Measurements from ENCODE around the gene PYROXD2. TPM values are rescaled to one million over a fixed set of nuclear protein-coding genes. Genes with fewer than 3 reads are reported as not detected.
"Not testable (repeated sequence)": the region's sequence is repeated elsewhere in the genome, so short reads cannot be mapped to it uniquely, and the experiment has no call there.

The PYROXD2 gene
- total and polyA plus RNA-seq, 2 of the 8 experiments (the other 6 are each of a cell fraction or from before 2014, with no cell fraction given) = 3.2 to 5.4 TPM

DNA sequence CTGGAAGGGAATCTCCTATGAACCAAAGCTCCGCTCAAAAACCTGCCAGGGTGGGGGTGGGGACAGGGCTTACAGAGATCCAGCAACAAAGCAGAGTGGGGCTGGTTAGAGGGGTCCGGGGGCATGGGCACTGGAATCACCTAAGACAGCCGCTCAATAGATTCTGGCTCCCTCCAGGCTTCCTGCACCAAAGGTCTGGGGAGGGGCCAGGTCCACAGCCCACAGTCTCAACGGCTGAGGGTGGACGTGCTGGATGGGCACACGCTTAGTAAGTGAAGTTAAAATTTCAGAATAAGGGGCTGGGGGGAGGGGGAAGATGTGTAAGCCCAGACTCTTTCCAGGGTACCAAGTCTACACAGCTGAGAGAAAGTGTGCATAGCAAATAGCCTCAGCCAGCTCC is 31.1 kb downstream of the PYROXD2 start (continued):
- TF ChIP-seq, protein P1, sequence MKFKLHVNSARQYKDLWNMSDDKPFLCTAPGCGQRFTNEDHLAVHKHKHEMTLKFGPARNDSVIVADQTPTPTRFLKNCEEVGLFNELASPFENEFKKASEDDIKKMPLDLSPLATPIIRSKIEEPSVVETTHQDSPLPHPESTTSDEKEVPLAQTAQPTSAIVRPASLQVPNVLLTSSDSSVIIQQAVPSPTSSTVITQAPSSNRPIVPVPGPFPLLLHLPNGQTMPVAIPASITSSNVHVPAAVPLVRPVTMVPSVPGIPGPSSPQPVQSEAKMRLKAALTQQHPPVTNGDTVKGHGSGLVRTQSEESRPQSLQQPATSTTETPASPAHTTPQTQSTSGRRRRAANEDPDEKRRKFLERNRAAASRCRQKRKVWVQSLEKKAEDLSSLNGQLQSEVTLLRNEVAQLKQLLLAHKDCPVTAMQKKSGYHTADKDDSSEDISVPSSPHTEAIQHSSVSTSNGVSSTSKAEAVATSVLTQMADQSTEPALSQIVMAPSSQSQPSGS (IDR thresholded peaks at IDR 0.05; ENCODE audit: low read length) = no peak
- TF ChIP-seq HDAC2 (IDR thresholded peaks at IDR 0.05; ENCODE audit: borderline replicate concordance in 1 of 2, low read depth in 2 of 2, low read length in 2 of 2) = no peak
- TF ChIP-seq KDM4A (IDR thresholded peaks at IDR 0.05; ENCODE audit: low read depth, low read length, severe bottlenecking) = no peak
- TF ChIP-seq BCL11A (IDR thresholded peaks at IDR 0.05; ENCODE audit: low read depth in 2 of 2, low read length in 2 of 2) = no peak
- TF ChIP-seq, protein P2, sequence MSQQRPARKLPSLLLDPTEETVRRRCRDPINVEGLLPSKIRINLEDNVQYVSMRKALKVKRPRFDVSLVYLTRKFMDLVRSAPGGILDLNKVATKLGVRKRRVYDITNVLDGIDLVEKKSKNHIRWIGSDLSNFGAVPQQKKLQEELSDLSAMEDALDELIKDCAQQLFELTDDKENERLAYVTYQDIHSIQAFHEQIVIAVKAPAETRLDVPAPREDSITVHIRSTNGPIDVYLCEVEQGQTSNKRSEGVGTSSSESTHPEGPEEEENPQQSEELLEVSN (IDR thresholded peaks at IDR 0.05) = no peak
- TF ChIP-seq SP1 (IDR thresholded peaks at IDR 0.05; ENCODE audit: low read depth, low read length) = no peak
- no peak for TF ChIP-seq HDAC6 (IDR thresholded peaks at IDR 0.05; ENCODE audit: low read depth, low read length)

DNA sequence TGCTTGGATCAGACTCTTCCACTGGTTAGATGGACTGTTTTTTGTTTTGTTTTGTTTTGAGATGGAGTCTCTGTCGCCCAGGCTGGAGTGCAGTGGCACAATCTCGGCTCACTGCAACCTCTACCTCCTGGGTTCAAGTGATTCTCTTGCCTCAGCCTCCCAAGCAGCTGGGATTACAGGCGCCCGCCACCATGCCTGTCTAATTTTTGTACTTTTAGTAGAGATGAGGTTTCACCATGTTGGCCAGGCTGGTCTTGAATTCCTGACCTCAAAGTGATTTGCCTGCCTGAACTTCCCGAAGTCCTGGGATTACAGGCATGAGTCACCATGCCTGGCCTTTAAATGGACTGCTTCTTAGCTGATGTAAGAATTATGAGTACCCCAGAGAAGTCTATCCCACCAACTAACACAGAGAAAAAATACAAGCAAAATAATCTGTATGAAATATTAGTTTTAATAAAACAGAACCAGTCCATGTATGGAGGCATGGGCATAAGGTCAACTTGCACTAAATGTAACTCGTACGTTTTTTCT is 31.8 kb downstream of the PYROXD2 start:
- not testable (repeated sequence) for H3K4me2 ChIP-seq (ENCODE audit: insufficient read depth in 1 of 2, low read depth in 2 of 2, low read length in 2 of 2); H3K79me2 ChIP-seq (ENCODE audit: control insufficient read depth in 1 of 2, insufficient read depth in 2 of 2, low read length in 2 of 2)
- CTCF ChIA-PET (ENCODE audit: partially characterized antibody) = interaction anchor here (1.4 to 1.6 kb wide), 2 partner anchors 11 to 51 kb away, joined by 3 to 6 read pairs; no protein-coding TSS in a partner anchor

More for the DNA sequence above, 31.8 kb downstream of the PYROXD2 start:
- H3K36me3 ChIP-seq (ENCODE audit: control insufficient read depth in 2 of 4, insufficient read depth in 4 of 4, low read length in 3 of 4); H2BK12ac ChIP-seq (ENCODE audit: low read depth, low read length); H4K91ac ChIP-seq (replicated peaks; ENCODE audit: insufficient read length, low read length); H3K56ac ChIP-seq (replicated peaks; ENCODE audit: insufficient read length, low read depth, low read length); H3K4me1 ChIP-seq (replicated peaks in 1 of 4; ENCODE audit: control insufficient read depth in 3 of 4, insufficient read depth in 4 of 4, low read length in 3 of 4); H2BK120ac ChIP-seq (replicated peaks; ENCODE audit: low read depth, low read length); H2AFZ ChIP-seq (ENCODE audit: low read length); H3K4me3 ChIP-seq (ENCODE audit: extremely low read depth in 1 of 4, insufficient read depth in 2 of 4, low read depth in 3 of 4, low read length in 4 of 4); H4K20me1 ChIP-seq (replicated peaks in 1 of 2; ENCODE audit: control insufficient read depth in 1 of 2, insufficient read depth in 2 of 2, low read length in 2 of 2); H3K9me3 ChIP-seq (ENCODE audit: insufficient read depth in 2 of 2, low read depth in 1 of 2, low read length in 1 of 2); H3K18ac ChIP-seq (ENCODE audit: extremely low read depth, low read length); FAIRE-seq; H3K27me3 ChIP-seq (replicated peaks in 1 of 4; ENCODE audit: control insufficient read depth in 3 of 4, extremely low read depth in 1 of 4, insufficient read depth in 3 of 4, low read length in 3 of 4); H4K5ac ChIP-seq (ENCODE audit: insufficient read length, low read depth, low read length); H3K79me1 ChIP-seq (ENCODE audit: low read depth, low read length); H3K9ac ChIP-seq (replicated peaks in 1 of 4; ENCODE audit: extremely low read depth in 1 of 4, low read depth in 3 of 4, low read length in 3 of 4); H2BK15ac ChIP-seq (ENCODE audit: low read length); H3K23ac ChIP-seq (ENCODE audit: insufficient read length); H3K4ac ChIP-seq (replicated peaks; ENCODE audit: insufficient read length, low read depth, low read length); H2AK5ac ChIP-seq (ENCODE audit: low read depth, low read length); H3K27ac ChIP-seq (ENCODE audit: low read depth, low read length); H2BK5ac ChIP-seq (ENCODE audit: low read depth, low read length); DNase-seq (ENCODE audit: low read depth in 1 of 2, low spot score in 2 of 2); H4K8ac ChIP-seq (ENCODE audit: extremely low read depth, insufficient read depth, low read length); H3K14ac ChIP-seq (ENCODE audit: insufficient read length); H2BK20ac ChIP-seq (ENCODE audit: low read length); H3K23me2 ChIP-seq (ENCODE audit: low read depth, low read length): not testable (repeated sequence)
- WGBS, 2 experiments (ENCODE audit: extremely low coverage in 1 of 2, insufficient coverage in 1 of 2, insufficient read length in 1 of 2, insufficient replicate concordance in 2 of 2, low coverage in 1 of 2, low lambda C conversion rate in 2 of 2, missing lambda C conversion rate in 1 of 2) = 89% methylated on average over 7 of the region's 7 CpGs; no CpG with 5 or more reads in 1 of the 2 experiments
- POLR2A ChIA-PET (ENCODE audit: partially characterized antibody) = interaction anchor here (0.6 to 0.9 kb wide), 2 partner anchors 9 to 1850 kb away, joined by 3 read pairs; no protein-coding TSS in a partner anchor

Data from H1 (cell line).